Stimulated activated CD4-positive, alpha-beta T cell treated with anti-CD3 and anti-CD28 coated beads, TNF-alpha, amount 100 ng/mL, for 24 hours (primary cell): ENCODE data around the gene ZBTB38.

ENCODE experiments used
- DNase-seq, 3 experiments: peaks; one replicate each; pipeline ENCODE4 v3.0.0-alpha.2; 2020; ENCODE audit warnings: low read depth in 3 of 3

ZBTB38 gene

DNA sequence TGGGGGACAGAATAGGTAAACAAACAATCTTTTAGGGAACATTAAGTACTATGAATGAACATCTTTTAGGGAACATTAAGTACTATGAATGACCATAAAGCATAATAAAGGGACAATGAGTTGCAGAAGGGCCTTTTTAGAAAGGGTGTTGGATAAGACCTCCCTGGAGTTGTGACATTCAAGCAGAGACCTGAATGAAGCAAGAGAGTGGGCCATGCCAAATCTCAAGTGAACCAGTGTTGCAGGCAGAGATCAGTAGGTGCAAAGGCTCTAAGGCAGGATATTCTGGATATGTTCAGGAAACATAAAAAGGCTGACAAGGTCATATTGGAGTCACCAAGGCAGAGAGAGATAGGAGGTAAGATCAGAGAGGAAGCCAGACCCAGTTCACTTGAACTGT lies 29.4 kb upstream of the ZBTB38 start:
- no peak for DNase-seq

- no peak for DNase-seq
Measured at GRCh38 chr3:141341536-141341935, 26.8 kb upstream of the ZBTB38 start.

DNA sequence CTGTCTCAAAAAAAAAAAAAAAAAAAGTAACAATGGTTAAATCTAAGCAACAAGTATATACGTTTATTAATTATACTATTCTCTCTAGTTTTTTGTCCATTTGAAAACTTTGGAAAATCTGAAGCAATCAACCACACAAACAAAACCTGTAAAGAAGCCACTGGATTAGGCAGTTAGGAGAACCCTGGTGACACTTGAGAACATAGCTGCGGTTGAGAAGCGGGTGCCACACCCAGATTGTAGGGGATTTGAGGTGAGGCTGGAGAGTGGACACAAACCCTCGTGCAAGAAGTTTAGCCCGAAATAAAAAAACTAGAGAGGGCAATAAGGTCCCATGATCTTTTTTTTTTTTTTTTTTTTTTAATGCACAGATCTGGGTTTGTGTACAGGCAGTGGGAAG lies 25.9 kb upstream of the ZBTB38 start:
- no peak for DNase-seq

- DNase-seq = no peak
Measured at GRCh38 chr3:141343077-141343476, 25.2 kb upstream of the ZBTB38 start.

GRCh38 chr3:141343865-141344271 lies 24.4 kb upstream of the ZBTB38 start:
- DNase-seq = no peak

GRCh38 chr3:141345528-141345927 lies 22.8 kb upstream of the ZBTB38 start:
- DNase-seq = no peak

- DNase-seq = no peak
Measured at GRCh38 chr3:141346007-141346406, 22.3 kb upstream of the ZBTB38 start.

GRCh38 chr3:141346418-141346817 lies 21.9 kb upstream of the ZBTB38 start:
- no peak for DNase-seq

DNA sequence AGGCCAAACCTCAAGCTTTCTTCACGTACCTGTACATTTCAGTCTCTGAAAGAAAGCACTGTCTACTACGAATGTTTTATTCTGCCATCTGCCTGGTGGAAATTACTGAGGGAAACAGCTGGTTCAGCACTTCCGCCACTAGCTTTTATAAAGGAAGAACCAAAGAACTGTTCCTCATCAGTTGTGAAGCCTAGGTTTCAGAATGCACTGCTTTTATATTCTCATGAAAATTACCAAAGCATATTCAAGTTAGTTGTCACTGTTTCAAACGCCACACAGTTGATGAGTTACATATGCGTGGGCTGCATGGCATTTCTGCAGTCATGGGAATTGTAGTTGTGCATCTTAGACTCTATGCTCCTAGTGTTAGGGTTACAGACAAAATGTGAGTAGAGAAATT lies 21.5 kb upstream of the ZBTB38 start:
- no peak for DNase-seq

DNA sequence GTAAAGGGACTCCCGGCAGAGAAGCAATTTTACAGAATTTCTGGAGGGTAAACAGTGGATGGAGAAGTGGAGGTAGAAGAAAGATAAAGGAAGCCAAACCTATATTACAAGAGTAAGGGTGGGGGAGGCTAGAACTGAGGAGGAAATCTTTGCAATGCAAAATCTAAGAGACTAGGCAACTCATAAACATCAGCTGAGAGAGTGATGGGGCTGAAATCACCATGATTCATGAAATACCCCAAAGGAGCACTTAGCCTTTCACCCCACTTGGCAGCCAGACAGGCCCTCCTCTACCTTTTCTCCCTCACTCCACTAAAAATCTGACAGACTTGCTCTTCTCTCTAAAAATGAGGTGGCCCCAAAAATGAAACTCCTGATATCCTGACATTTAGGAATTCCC lies 19.5 kb upstream of the ZBTB38 start:
- no peak for DNase-seq

- no peak for DNase-seq
Measured at GRCh38 chr3:141349711-141350110, 18.6 kb upstream of the ZBTB38 start.

DNA sequence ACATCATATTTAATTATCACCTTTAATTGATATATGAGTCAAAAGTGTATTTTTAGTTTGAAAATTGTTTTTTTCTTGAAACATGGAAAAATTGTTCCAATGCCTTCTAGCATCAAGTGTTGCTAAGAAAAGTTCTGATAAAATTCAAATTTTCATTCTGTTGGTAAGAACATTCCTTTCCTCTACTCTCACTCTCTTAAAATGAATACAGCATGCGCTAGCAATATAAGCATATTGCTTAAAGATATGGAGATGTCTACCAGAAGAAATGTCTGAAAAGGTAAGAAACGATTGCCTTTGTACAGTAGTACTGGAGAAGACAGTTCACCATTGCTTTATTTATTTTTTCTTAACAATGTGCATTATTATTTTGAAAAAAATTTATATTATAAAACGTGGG lies 17.6 kb upstream of the ZBTB38 start:
- DNase-seq = no peak

GRCh38 chr3:141352262-141352984 lies 15.9 kb upstream of the ZBTB38 start:
- no peak for DNase-seq

GRCh38 chr3:141353652-141354495 lies 14.4 kb upstream of the ZBTB38 start:
- no peak for DNase-seq

DNA sequence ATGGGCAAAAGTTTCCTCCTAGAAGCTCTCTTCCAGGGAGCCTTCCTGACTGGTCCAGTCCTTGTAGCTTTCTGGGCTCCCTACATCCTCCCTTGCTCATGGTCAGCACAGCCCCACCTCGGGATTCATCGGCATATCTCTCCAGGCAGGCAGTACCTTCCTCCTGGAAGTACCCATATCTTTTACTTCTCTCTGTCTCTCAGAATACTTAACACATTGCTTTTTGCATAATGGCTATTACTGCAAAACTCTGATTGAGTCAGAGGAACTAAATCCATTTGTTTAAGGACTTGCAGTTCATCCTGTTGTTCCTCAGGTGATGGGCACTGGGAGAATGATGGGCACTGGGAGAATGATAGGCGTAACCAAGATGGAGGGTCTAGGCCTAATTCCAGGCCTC lies 13.8 kb upstream of the ZBTB38 start:
- no peak for DNase-seq

- DNase-seq = no peak
Measured at GRCh38 chr3:141355242-141355641, 13.1 kb upstream of the ZBTB38 start.

DNA sequence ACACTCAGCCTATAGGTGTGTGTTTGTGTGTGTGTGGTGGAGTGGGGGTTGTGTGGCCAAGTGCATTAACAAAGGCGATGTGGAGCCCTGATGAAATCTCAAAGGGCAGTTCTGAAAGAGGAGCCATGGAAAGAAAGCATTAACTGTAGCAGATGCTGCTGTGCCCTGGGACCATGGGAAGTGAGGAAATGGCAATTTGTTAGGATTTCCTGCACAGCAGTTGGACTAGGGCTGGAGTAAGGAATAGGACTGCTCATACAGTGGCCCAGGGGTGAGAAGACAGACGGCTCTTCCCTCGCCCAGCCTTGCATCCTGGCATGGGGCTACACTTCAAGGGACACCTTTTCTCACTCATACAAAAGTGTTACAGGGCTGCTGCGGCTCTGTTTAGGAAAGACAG lies 12.3 kb upstream of the ZBTB38 start:
- no peak for DNase-seq

GRCh38 chr3:141360888-141361598 lies 7.3 kb upstream of the ZBTB38 start:
- no peak for DNase-seq

DNA sequence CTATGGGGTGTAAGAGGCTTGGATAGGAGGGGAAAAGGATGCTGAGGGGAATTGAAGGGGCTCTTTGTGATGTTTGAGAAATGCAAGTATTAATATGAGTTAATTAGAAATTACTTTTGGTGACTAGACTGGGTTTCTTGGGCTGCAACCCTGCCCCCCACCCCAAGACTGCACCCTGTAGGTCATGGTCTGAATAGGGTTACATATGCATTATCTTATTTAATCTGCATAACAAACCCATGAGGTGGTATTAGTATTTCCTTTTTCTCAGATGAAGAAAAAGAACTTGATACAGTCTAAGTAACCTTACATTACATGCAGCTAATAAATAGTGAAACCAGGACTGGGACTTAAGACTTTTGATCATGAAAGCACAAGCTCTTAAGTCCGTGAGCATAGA lies 5.6 kb upstream of the ZBTB38 start:
- no peak for DNase-seq

- no peak for DNase-seq
Measured at GRCh38 chr3:141365201-141365600, 3.1 kb upstream of the ZBTB38 start.

DNA sequence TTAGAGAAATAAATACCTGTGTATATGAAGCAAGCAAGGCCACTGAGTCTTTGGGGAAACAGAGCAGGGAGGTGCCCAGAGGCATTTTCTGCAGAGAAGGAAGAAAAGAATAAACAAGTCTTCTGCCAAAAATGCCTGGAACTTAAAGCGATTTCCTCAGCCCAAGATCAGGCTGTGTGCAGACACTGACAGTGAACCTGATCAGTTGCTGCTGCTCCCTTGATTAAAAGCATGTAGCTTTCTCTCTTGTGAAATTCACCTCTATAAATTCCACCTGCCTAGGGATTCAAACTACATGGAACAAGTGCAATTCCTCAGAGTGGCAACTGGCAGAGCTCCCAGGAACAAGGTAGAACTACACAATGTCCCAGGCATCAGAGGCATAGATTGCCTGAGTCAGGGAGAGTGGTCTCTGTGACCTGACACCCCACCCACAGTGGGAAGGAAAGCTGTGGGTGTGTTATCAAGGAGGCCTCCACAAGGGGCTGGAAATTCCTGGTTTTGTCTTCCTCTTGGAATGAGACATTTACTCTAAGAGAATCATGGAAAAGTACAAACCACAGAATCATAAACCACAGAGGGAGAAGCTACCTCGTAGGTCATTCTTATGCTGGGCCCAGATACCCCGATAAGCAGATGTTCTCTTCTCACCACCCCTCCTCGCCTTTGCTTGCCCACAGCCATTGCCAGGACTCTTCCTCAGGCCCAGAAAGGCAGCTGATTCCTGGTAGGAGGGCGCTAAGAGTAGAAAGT lies 1.8 kb upstream of the ZBTB38 start:
- no peak for DNase-seq
